Neuronal stem cell (in vitro differentiated cells): Measurements from ENCODE around the gene AZI2.

ENCODE experiments used
- DNase-seq: peaks from one replicate; pipeline ENCODE4 v3.0.0-alpha.2; 2013; ENCODE audit warnings: low spot score
- H2AFZ ChIP-seq: one replicate; pipeline ENCODE4 v1.6.1; 2013; ENCODE audit warnings: mild to moderate bottlenecking, low read length, inconsistent platforms
- H2AK5ac ChIP-seq: 2 replicates; pipeline ENCODE4 v1.6.1; 2013; ENCODE audit warnings: low read depth, mild to moderate bottlenecking, inconsistent platforms, low read length, moderate library complexity, mixed read lengths
- H2BK120ac ChIP-seq: 2 replicates; pipeline ENCODE4 v1.6.1; 2013; ENCODE audit warnings: low read depth, mild to moderate bottlenecking, inconsistent platforms, low read length, moderate library complexity, mixed read lengths
- H2BK12ac ChIP-seq: one replicate; pipeline ENCODE4 v1.6.1; 2013; ENCODE audit warnings: low read length, inconsistent platforms
- H2BK15ac ChIP-seq: 2 replicates; pipeline ENCODE4 v1.6.1; 2013; ENCODE audit warnings: mild to moderate bottlenecking, low read length, inconsistent platforms, mixed read lengths
- H2BK5ac ChIP-seq: one replicate; pipeline ENCODE4 v1.6.1; 2013; ENCODE audit warnings: inconsistent platforms, mild to moderate bottlenecking, low read length, moderate library complexity
- H3K14ac ChIP-seq: one replicate; pipeline ENCODE4 v1.6.1; 2013; ENCODE audit warnings: low read length, inconsistent platforms
- H3K18ac ChIP-seq: 2 replicates; pipeline ENCODE4 v1.6.1; 2013; ENCODE audit warnings: low read length, inconsistent platforms
- H3K23ac ChIP-seq: 2 replicates; pipeline ENCODE4 v1.6.1; 2013; ENCODE audit warnings: low read depth, mild to moderate bottlenecking, mixed read lengths, low read length, inconsistent platforms; ENCODE audit not compliant: poor library complexity
- H3K27ac ChIP-seq: replicated peaks from 3 replicates; pipeline ENCODE4 v1.5.1; 2013; ENCODE audit warnings: low read length, inconsistent platforms
- H3K27me3 ChIP-seq, 3 experiments: 2 replicates each; pipeline ENCODE4 v1.6.1; 2013; ENCODE audit warnings: low read length in 3 of 3, mild to moderate bottlenecking in 2 of 3, inconsistent platforms in 1 of 3, low read depth in 1 of 3, mixed read lengths in 1 of 3, moderate library complexity in 1 of 3; ENCODE audit not compliant: control insufficient read depth in 3 of 3, insufficient read depth in 3 of 3
- H3K36me3 ChIP-seq, 2 donors: replicated peaks in 1 of 2; 2 replicates each; pipeline ENCODE4 v1.6.1; 2013; ENCODE audit warnings: low read length in 2 of 2; ENCODE audit not compliant: control insufficient read depth in 2 of 2, insufficient read depth in 2 of 2
- H3K4ac ChIP-seq: 2 replicates; pipeline ENCODE4 v1.6.1; 2013; ENCODE audit warnings: inconsistent platforms, mild to moderate bottlenecking, low read length, moderate library complexity
- H3K4me1 ChIP-seq, 2 donors: 1 replicate in 1 of 2; 2 replicates in 1 of 2; pipeline ENCODE4 v1.6.1; 2013; ENCODE audit warnings: low read length in 2 of 2, low read depth in 1 of 2; ENCODE audit not compliant: control insufficient read depth in 2 of 2, insufficient read depth in 1 of 2
- H3K4me2 ChIP-seq: one replicate; pipeline ENCODE4 v1.6.1; 2013; ENCODE audit warnings: mild to moderate bottlenecking, low read length, inconsistent platforms; ENCODE audit not compliant: insufficient read depth, poor library complexity, severe bottlenecking
- H3K4me3 ChIP-seq, 2 donors: 2 replicates each; pipeline ENCODE4 v1.5.1; 2013; ENCODE audit warnings: low read length in 2 of 2, mild to moderate bottlenecking in 2 of 2, inconsistent platforms in 1 of 2, moderate library complexity in 1 of 2
- H3K79me1 ChIP-seq: one replicate; pipeline ENCODE4 v1.6.1; 2013; ENCODE audit warnings: low read depth, mild to moderate bottlenecking, inconsistent platforms, low read length, moderate library complexity
- H3K9ac ChIP-seq: one replicate; pipeline ENCODE4 v1.6.1; 2013; ENCODE audit warnings: mild to moderate bottlenecking, low read depth, low read length, inconsistent platforms; ENCODE audit not compliant: poor library complexity
- H3K9me3 ChIP-seq, 2 donors: replicated peaks in 1 of 2; 2 replicates each; pipeline versions ENCODE3 to v1.6.1; 2013; ENCODE audit warnings: low read length in 2 of 2, mild to moderate bottlenecking in 2 of 2, inconsistent platforms in 1 of 2, low read depth in 1 of 2, mixed read lengths in 1 of 2, moderate library complexity in 1 of 2; ENCODE audit not compliant: control insufficient read depth in 2 of 2, insufficient read depth in 1 of 2
- H4K8ac ChIP-seq: one replicate; pipeline ENCODE4 v1.6.1; 2013; ENCODE audit warnings: low read depth, mild to moderate bottlenecking, inconsistent platforms, low read length, moderate library complexity
- H4K91ac ChIP-seq: one replicate; pipeline ENCODE4 v1.6.1; 2013; ENCODE audit warnings: low read length, low read depth, mild to moderate bottlenecking, inconsistent platforms; ENCODE audit not compliant: poor library complexity
- WGBS, 2 donors: extraction: QIAGEN DNeasy Blood & Tissue Kit; methylation state at CpG; one replicate each; pipeline ENCODE4 v1.1.7; 2013; ENCODE audit warnings: missing lambda C conversion rate in 2 of 2, mixed read lengths in 1 of 2; ENCODE audit not compliant: insufficient read length in 2 of 2, insufficient replicate concordance in 1 of 2; ENCODE audit errors: extremely low coverage in 2 of 2; 5-methylcytosine and 5-hydroxymethylcytosine counted together

The AZI2 gene

GRCh38 chr3:28317438-28318022 is 31.1 kb downstream of the AZI2 start:
- Histone ChIP-seq H3K9me3 (no peaks in the 10 kb centered on the region), H2AK5ac (no peak overlapping the region), H3K27ac (no peak overlapping the region), H4K91ac (no peak overlapping the region), H3K36me3 (peaks cover 0 to 41% of the 10 kb centered on the region in 2 donors), H3K4me3 (no peak overlapping the region), H2BK5ac (no peak overlapping the region), H4K8ac (no peak overlapping the region), H2BK120ac (no peak overlapping the region), H2BK15ac (no peak overlapping the region), H2AFZ (no peak overlapping the region), H2BK12ac (no peak overlapping the region), H3K23ac (no peak overlapping the region), H3K18ac (no peak overlapping the region), H3K79me1 (no peaks in the 10 kb centered on the region), H3K4ac (no peak overlapping the region), H3K4me2 (no peak overlapping the region), H3K27me3 (no peaks in the 10 kb centered on the region), H3K14ac (no peak overlapping the region), H3K9ac (no peak overlapping the region), H3K4me1 (no peaks in the 10 kb centered on the region)
- DNase-seq = peak; percentile 9
- no CpG with 5 or more reads among the region's 2 CpGs for WGBS, 2 donors

- Histone ChIP-seq H2BK5ac (no peak overlapping the region), H2BK12ac (no peak overlapping the region), H3K4me2 (no peak overlapping the region), H3K4me3 (no peak overlapping the region), H2AK5ac (no peak overlapping the region), H3K4ac (no peak overlapping the region), H3K27me3 (no peaks in the 10 kb centered on the region), H3K14ac (no peak overlapping the region), H4K8ac (no peak overlapping the region), H2AFZ (no peak overlapping the region), H3K4me1 (no peaks in the 10 kb centered on the region), H3K9me3 (no peaks in the 10 kb centered on the region), H3K79me1 (no peaks in the 10 kb centered on the region), H2BK15ac (no peak overlapping the region), H3K18ac (no peak overlapping the region), H3K36me3 (peaks cover 0 to 28% of the 10 kb centered on the region in 2 donors), H4K91ac (no peak overlapping the region), H3K9ac (no peak overlapping the region), H3K23ac (no peak overlapping the region), H2BK120ac (no peak overlapping the region), H3K27ac (no peak overlapping the region)
- no CpG with 5 or more reads among the region's 2 CpGs for WGBS, 2 donors
- DNase-seq = no peak
These were observed 32.4 kb downstream of the AZI2 start for GRCh38 chr3:28316226-28316625.

DNA sequence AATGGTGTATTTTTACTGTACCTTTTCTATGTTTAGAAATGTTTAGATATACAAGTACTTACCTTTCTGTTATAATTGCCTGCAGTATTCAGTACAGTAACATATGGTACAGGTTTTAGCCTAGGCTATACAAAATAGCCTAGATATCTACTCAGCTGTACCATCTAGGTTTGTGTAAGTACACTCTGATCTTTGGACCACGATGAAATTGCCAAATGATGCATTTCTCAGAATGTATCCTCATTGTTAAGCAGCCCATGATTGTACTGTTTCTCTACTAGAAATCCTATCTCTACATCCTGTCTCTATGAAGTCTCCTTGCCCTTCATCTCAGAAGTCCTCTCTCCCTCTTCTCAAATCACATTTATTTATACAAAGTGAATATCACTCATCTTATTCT is 32.9 kb downstream of the AZI2 start:
- Histone ChIP-seq H2BK120ac (no peak overlapping the region), H3K79me1 (no peaks in the 10 kb centered on the region), H3K9ac (no peak overlapping the region), H2BK12ac (no peak overlapping the region), H3K4me3 (no peak overlapping the region), H2AK5ac (no peak overlapping the region), H3K36me3 (peaks cover 0 to 23% of the 10 kb centered on the region in 2 donors), H3K27ac (no peak overlapping the region), H2BK15ac (no peak overlapping the region), H4K8ac (no peak overlapping the region), H3K14ac (no peak overlapping the region), H3K27me3 (no peaks in the 10 kb centered on the region), H3K4me1 (no peaks in the 10 kb centered on the region), H2AFZ (no peak overlapping the region), H3K4ac (no peak overlapping the region), H3K18ac (no peak overlapping the region), H3K9me3 (no peaks in the 10 kb centered on the region), H3K23ac (no peak overlapping the region), H2BK5ac (no peak overlapping the region), H3K4me2 (no peak overlapping the region), H4K91ac (no peak overlapping the region)
- DNase-seq = no peak
- WGBS, 2 donors = no CpG with 5 or more reads among the region's 1 CpG

GRCh38 chr3:28308196-28308595 is 40.4 kb downstream of the AZI2 start:
- H2BK120ac ChIP-seq = no peak overlapping the region
- no peaks in the 10 kb centered on the region for H3K36me3 ChIP-seq
- H3K4me3 ChIP-seq = no peak overlapping the region
- H3K4me2 ChIP-seq = no peak overlapping the region
- H3K23ac ChIP-seq = no peak overlapping the region
- H2BK15ac ChIP-seq = no peak overlapping the region
- H2BK5ac ChIP-seq = no peak overlapping the region
- no peak overlapping the region for H4K8ac ChIP-seq
- H4K91ac ChIP-seq = no peak overlapping the region
- no peak overlapping the region for H2AFZ ChIP-seq
- H3K14ac ChIP-seq = no peak overlapping the region
- H3K9me3 ChIP-seq = no peaks in the 10 kb centered on the region
- no peak overlapping the region for H2AK5ac ChIP-seq
- no peak overlapping the region for H3K27ac ChIP-seq
- no peak overlapping the region for H3K18ac ChIP-seq
- no peaks in the 10 kb centered on the region for H3K79me1 ChIP-seq
- no peak for DNase-seq
- no peaks in the 10 kb centered on the region for H3K4me1 ChIP-seq
- H3K27me3 ChIP-seq = no peaks in the 10 kb centered on the region
- WGBS, 2 donors = no CpG with 5 or more reads among the region's 3 CpGs
- no peak overlapping the region for H2BK12ac ChIP-seq
- H3K9ac ChIP-seq = no peak overlapping the region
- no peak overlapping the region for H3K4ac ChIP-seq
